ENCODE results near the gene PRR5L. TPM values are rescaled to one million over a fixed set of nuclear protein-coding genes. Genes with fewer than 3 reads are reported as not detected.

Gene PRR5L
- polyA plus RNA-seq, 1 donor (not counting 4 experiments of a cell fraction or from before 2014, with no cell fraction given), result 20.1 TPM

DNA sequence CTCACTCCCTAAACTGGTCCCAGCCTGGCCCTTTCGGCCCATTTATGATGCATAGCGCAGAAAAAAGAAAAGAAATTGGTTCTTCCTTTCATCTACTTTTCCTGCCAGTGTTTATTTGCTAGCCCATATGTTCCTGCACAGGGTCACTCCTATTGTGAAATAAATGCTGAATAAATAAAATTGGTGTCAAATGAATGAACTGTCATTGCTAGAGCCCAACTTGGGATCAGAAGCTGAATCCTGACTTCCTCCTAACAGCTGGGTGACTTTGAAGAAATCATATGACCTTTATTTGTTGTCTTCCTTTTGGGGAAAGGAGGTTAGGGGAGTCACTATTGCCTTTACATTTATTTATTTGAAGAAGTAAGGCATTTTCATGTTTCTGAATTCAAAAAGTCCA lies 92.0 kb downstream of the PRR5L start:
- H3K9me3 ChIP-seq (ENCODE audit: control insufficient read depth, low read depth, low read length), result no peaks in the 10 kb centered on the region
- peaks cover 3% of the 10 kb centered on the region for H3K4me1 ChIP-seq (ENCODE audit: control insufficient read depth, extremely low read depth, insufficient read depth, low read length)
- no peak for DNase-seq (ENCODE audit: low read depth, low spot score)
- no peak for TF ChIP-seq EZH2 (IDR thresholded peaks at IDR 0.05; ENCODE audit: low read length)
- TF ChIP-seq, protein P1, sequence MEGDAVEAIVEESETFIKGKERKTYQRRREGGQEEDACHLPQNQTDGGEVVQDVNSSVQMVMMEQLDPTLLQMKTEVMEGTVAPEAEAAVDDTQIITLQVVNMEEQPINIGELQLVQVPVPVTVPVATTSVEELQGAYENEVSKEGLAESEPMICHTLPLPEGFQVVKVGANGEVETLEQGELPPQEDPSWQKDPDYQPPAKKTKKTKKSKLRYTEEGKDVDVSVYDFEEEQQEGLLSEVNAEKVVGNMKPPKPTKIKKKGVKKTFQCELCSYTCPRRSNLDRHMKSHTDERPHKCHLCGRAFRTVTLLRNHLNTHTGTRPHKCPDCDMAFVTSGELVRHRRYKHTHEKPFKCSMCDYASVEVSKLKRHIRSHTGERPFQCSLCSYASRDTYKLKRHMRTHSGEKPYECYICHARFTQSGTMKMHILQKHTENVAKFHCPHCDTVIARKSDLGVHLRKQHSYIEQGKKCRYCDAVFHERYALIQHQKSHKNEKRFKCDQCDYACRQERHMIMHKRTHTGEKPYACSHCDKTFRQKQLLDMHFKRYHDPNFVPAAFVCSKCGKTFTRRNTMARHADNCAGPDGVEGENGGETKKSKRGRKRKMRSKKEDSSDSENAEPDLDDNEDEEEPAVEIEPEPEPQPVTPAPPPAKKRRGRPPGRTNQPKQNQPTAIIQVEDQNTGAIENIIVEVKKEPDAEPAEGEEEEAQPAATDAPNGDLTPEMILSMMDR (optimal IDR thresholded peaks at IDR 0.05 in 1 of 3, IDR thresholded peaks at IDR 0.05 in 1 of 3, conservative IDR thresholded peaks at IDR 0.05 in 1 of 3; ENCODE audit: extremely low read depth in 1 of 3, insufficient read depth in 2 of 3, low read length in 3 of 3), result no peak
- no peak overlapping the region for H2AFZ ChIP-seq (ENCODE audit: control insufficient read depth, low read length)
- no peak for FAIRE-seq
- no peak overlapping the region for H3K4me3 ChIP-seq (ENCODE audit: control insufficient read depth in 2 of 3, extremely low read depth in 1 of 3, insufficient read depth in 2 of 3, low read depth in 1 of 3, low read length in 3 of 3)
- no peaks in the 10 kb centered on the region for H4K20me1 ChIP-seq (ENCODE audit: control insufficient read depth, extremely low read depth, insufficient read depth, low read length)
- dilution Hi-C loops (cut with MboI; ENCODE audit: extremely low pct_ligation_motif_present, low sequenced_read_pairs), result loop anchor here (25.0 kb wide), 1 partner anchor 101 kb away; the partner anchor contains the start of genes COMMD9 and PRR5L
- no peaks in the 10 kb centered on the region for H3K9me1 ChIP-seq (ENCODE audit: control insufficient read depth, extremely low read depth, insufficient read depth, low read length)
- H3K27ac ChIP-seq (ENCODE audit: control insufficient read depth, insufficient read depth, low read length), result no peak overlapping the region
- H3K79me2 ChIP-seq (ENCODE audit: control insufficient read depth, insufficient read depth, low read length), result peaks cover 2% of the 10 kb centered on the region
- H3K9ac ChIP-seq (ENCODE audit: control insufficient read depth, extremely low read depth, insufficient read depth, low read length), result no peak overlapping the region
- no peak overlapping the region for H3K4me2 ChIP-seq (ENCODE audit: control insufficient read depth, extremely low read depth, insufficient read depth, low read depth, low read length)
- peaks cover 3 to 6% of the 10 kb centered on the region in 2 experiments for H3K36me3 ChIP-seq (ENCODE audit: control insufficient read depth in 2 of 2, extremely low read depth in 1 of 2, insufficient read depth in 2 of 2, low read length in 2 of 2)
- no peaks in the 10 kb centered on the region for H3K27me3 ChIP-seq (ENCODE audit: control insufficient read depth, extremely low read depth, insufficient read depth, low read length)

DNA sequence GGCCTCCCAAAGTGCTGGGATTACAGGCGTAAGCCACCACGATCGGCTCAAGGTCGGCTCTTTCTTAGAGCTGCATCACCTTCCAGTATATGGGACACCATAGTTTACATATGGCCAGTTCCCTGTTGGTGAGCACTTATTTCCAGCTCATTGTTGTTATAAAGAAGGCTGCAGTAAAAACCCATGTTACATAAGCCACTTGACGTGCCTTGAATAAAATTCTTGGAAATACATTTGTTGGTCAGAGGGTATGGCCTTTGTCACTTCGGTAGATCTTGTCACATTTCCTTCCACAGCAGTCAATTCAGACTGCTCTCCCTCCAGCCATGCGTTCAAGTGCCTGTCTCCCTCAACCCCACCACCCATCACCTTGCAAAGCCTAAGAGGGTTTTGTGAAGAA lies 92.9 kb downstream of the PRR5L start:
- peaks cover 2% of the 10 kb centered on the region for H3K79me2 ChIP-seq (ENCODE audit: control insufficient read depth, insufficient read depth, low read length)
- H2AFZ ChIP-seq (ENCODE audit: control insufficient read depth, low read length), result no peak overlapping the region
- no peaks in the 10 kb centered on the region for H3K27me3 ChIP-seq (ENCODE audit: control insufficient read depth, extremely low read depth, insufficient read depth, low read length)
- TF ChIP-seq EZH2 (IDR thresholded peaks at IDR 0.05; ENCODE audit: low read length), result no peak
- TF ChIP-seq, protein P1 (optimal IDR thresholded peaks at IDR 0.05 in 1 of 3, IDR thresholded peaks at IDR 0.05 in 1 of 3, conservative IDR thresholded peaks at IDR 0.05 in 1 of 3; ENCODE audit: extremely low read depth in 1 of 3, insufficient read depth in 2 of 3, low read length in 3 of 3), result no peak
- DNase-seq (ENCODE audit: low read depth, low spot score) (no peak), FAIRE-seq (no peak)
- dilution Hi-C loops (cut with MboI; ENCODE audit: extremely low pct_ligation_motif_present, low sequenced_read_pairs), result loop anchor here (25.0 kb wide), 1 partner anchor 102 kb away; the partner anchor contains the start of genes COMMD9 and PRR5L
- peaks cover 3% of the 10 kb centered on the region for H3K4me1 ChIP-seq (ENCODE audit: control insufficient read depth, extremely low read depth, insufficient read depth, low read length)
- H3K9me3 ChIP-seq (ENCODE audit: control insufficient read depth, low read depth, low read length), result no peaks in the 10 kb centered on the region
- H3K36me3 ChIP-seq (ENCODE audit: control insufficient read depth in 2 of 2, extremely low read depth in 1 of 2, insufficient read depth in 2 of 2, low read length in 2 of 2), result peaks cover 6% of the 10 kb centered on the region in 2 experiments
- H3K9me1 ChIP-seq (ENCODE audit: control insufficient read depth, extremely low read depth, insufficient read depth, low read length), result no peaks in the 10 kb centered on the region
- H3K9ac ChIP-seq (ENCODE audit: control insufficient read depth, extremely low read depth, insufficient read depth, low read length), result no peak overlapping the region
- no peak overlapping the region for H3K27ac ChIP-seq (ENCODE audit: control insufficient read depth, insufficient read depth, low read length)
- H4K20me1 ChIP-seq (ENCODE audit: control insufficient read depth, extremely low read depth, insufficient read depth, low read length), result no peaks in the 10 kb centered on the region
- no peak overlapping the region for H3K4me3 ChIP-seq (ENCODE audit: control insufficient read depth in 2 of 3, extremely low read depth in 1 of 3, insufficient read depth in 2 of 3, low read depth in 1 of 3, low read length in 3 of 3)
- H3K4me2 ChIP-seq (ENCODE audit: control insufficient read depth, extremely low read depth, insufficient read depth, low read depth, low read length), result no peak overlapping the region
